Measurements from ENCODE around the gene GBX1. TPM values are rescaled to one million over a fixed set of nuclear protein-coding genes. Genes with fewer than 3 reads are reported as not detected.

Gene GBX1
- total and polyA plus RNA-seq, 2 donors (not counting 3 experiments of a cell fraction or from before 2014, with no cell fraction given) = not detected

- H3K27me3 ChIP-seq (ENCODE audit: control insufficient read depth in 2 of 2, insufficient read depth in 2 of 2, low read length in 2 of 2) = no peaks in the 10 kb centered on the region
- no peaks in the 10 kb centered on the region for H3K4me1 ChIP-seq (ENCODE audit: control insufficient read depth, extremely low read depth, insufficient read depth, low read length)
- H3K4me2 ChIP-seq (ENCODE audit: insufficient read depth, low read length) = no peak overlapping the region
- H4K20me1 ChIP-seq (replicated peaks; ENCODE audit: control insufficient read depth, extremely low read depth, insufficient read depth, low read length) = no peaks in the 10 kb centered on the region
- H3K9ac ChIP-seq (replicated peaks; ENCODE audit: extremely low read depth, insufficient read depth, low read length) = no peak overlapping the region
- BruUV-seq (replicated peaks) = no TSS peak
- FAIRE-seq (no peak), DNase-seq (ENCODE audit: low read depth, low spot score) (no peak)
- no peak overlapping the region for H3K27ac ChIP-seq (ENCODE audit: insufficient read depth, low read depth, low read length)
- ChIA-PET CTCF (interaction anchor here (1.0 to 2.3 kb wide), 2 partner anchors 19 to 112 kb away, joined by 3 to 6 read pairs; no protein-coding TSS in a partner anchor), POLR2A (no interaction called here)
- H3K36me3 ChIP-seq (ENCODE audit: control insufficient read depth in 2 of 2, extremely low read depth in 1 of 2, insufficient read depth in 2 of 2, low read length in 2 of 2) = peaks cover 9 to 69% of the 10 kb centered on the region in 2 experiments
- H3K4me3 ChIP-seq (replicated peaks in 1 of 3; ENCODE audit: insufficient read depth in 1 of 3, low read depth in 1 of 3, low read length in 3 of 3) = no peak overlapping the region
- TF ChIP-seq JUN (IDR thresholded peaks at IDR 0.05; ENCODE audit: borderline replicate concordance, insufficient read depth, insufficient read length, low read depth) (no peak), FOS (IDR thresholded peaks at IDR 0.05; ENCODE audit: borderline replicate concordance, insufficient read depth, low read length) (no peak), MYC (IDR thresholded peaks at IDR 0.05; ENCODE audit: low read depth, low read length) (no peak), EZH2 (IDR thresholded peaks at IDR 0.05; ENCODE audit: borderline replicate concordance, low read depth, low read length, severe bottlenecking) (no peak), GATA2 (IDR thresholded peaks at IDR 0.05; ENCODE audit: insufficient read depth, insufficient read length, low read depth, low read length) (no peak), POLR2A (IDR thresholded peaks at IDR 0.05; ENCODE audit: low read depth, low read length) (no peak), CTCF (IDR thresholded peaks at IDR 0.05; ENCODE audit: extremely low read depth in 1 of 2, insufficient read depth in 1 of 2, low read depth in 1 of 2, low read length in 2 of 2) (no peak), POLR2AphosphoS5 (IDR thresholded peaks at IDR 0.05; ENCODE audit: insufficient read depth, low read depth, low read length) (no peak)
- TF ChIP-seq, protein P1, sequence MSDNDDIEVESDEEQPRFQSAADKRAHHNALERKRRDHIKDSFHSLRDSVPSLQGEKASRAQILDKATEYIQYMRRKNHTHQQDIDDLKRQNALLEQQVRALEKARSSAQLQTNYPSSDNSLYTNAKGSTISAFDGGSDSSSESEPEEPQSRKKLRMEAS (IDR thresholded peaks at IDR 0.05; ENCODE audit: insufficient read depth, insufficient read length) = no peak
- no peaks in the 10 kb centered on the region for H3K9me1 ChIP-seq (replicated peaks; ENCODE audit: control insufficient read depth, extremely low read depth, insufficient read depth, low read length)
- no peaks in the 10 kb centered on the region for H3K79me2 ChIP-seq (ENCODE audit: control insufficient read depth, insufficient read depth, low read length)
- H3K9me3 ChIP-seq (replicated peaks; ENCODE audit: control insufficient read depth, insufficient read depth, low read length) = no peaks in the 10 kb centered on the region
- H2AFZ ChIP-seq (ENCODE audit: low read depth, low read length) = no peak overlapping the region
- intact Hi-C loops (cut with micrococcal nuclease) = no loop called here
- dilution Hi-C loops (cut with MboI; ENCODE audit: extremely low pct_ligation_motif_present, low sequenced_read_pairs) = no loop called here
These were observed 37.4 kb downstream of the GBX1 start for GRCh38 chr7:151129960-151130591.

All from endothelial cell of umbilical vein (primary cell).